SU-DHL-6 (cell line): ENCODE measurements around the gene EML3.
A peak's percentile ranks its signal among the peaks of the same experiment; 100 is the strongest.

Experiments
- H2AFZ ChIP-seq: fragments of 200-600 bp; sonication (generic); 2 replicates; pipeline ENCODE4 v1.6.1; 2014; ENCODE audit warnings: low read depth, mild to moderate bottlenecking, moderate library complexity, mixed read lengths, antibody characterized with exemption, low read length; ENCODE audit not compliant: severe bottlenecking
- H3F3A ChIP-seq: fragments of 200-600 bp; shearing (Covaris generic); 2 replicates; pipeline ENCODE4 v1.6.0; 2016; ENCODE audit warnings: antibody characterized with exemption, mild to moderate bottlenecking; ENCODE audit not compliant: insufficient read depth
- H3K27ac ChIP-seq: fragments of 200-600 bp; sonication (generic); 2 replicates; pipeline ENCODE4 v1.5.1; 2016; ENCODE audit warnings: low read depth, mild to moderate bottlenecking, low read length, moderate library complexity, mixed read lengths
- H3K27me3 ChIP-seq: fragments of 200-600 bp; sonication (generic), shearing (Covaris generic); 2 replicates; pipeline ENCODE4 v1.6.0; 2014; ENCODE audit warnings: mild to moderate bottlenecking, low read length
- H3K36me3 ChIP-seq: fragments of 200-600 bp; sonication (generic); 2 replicates; pipeline ENCODE4 v1.6.1; 2014; ENCODE audit warnings: mild to moderate bottlenecking, low read length, mixed read lengths
- H3K4me2 ChIP-seq: fragments of 300-600, 200-600 bp; shearing (Covaris generic), sonication (generic); 2 replicates; pipeline ENCODE4 v1.6.0; 2014; ENCODE audit warnings: low read length, low read depth, mild to moderate bottlenecking; ENCODE audit not compliant: poor library complexity, severe bottlenecking
- H3K4me3 ChIP-seq: fragments of 200-600 bp; sonication (generic); 2 replicates; pipeline ENCODE4 v1.5.1; 2014; ENCODE audit warnings: antibody characterized with exemption, low read length, mild to moderate bottlenecking, mixed read lengths; ENCODE audit not compliant: insufficient read depth, poor library complexity, severe bottlenecking
- H3K79me2 ChIP-seq: fragments of 200-600 bp; sonication (generic); 2 replicates; pipeline ENCODE4 v1.6.1; 2014; ENCODE audit warnings: mild to moderate bottlenecking, low read length, moderate library complexity; ENCODE audit not compliant: insufficient read depth
- H3K9ac ChIP-seq: fragments of 200-600 bp; sonication (generic); 2 replicates; pipeline ENCODE4 v1.7.0; 2014; ENCODE audit warnings: mild to moderate bottlenecking, low read length
- H3K9me2 ChIP-seq: fragments of 200-600 bp; sonication (generic); replicated peaks from 2 replicates; pipeline ENCODE4 v1.6.1; 2014; ENCODE audit warnings: low read length; ENCODE audit not compliant: insufficient read depth
- H3K9me3 ChIP-seq: fragments of 200-600 bp; sonication (generic); 2 replicates; pipeline ENCODE4 v1.6.1; 2014; ENCODE audit warnings: low read length, mixed read lengths; ENCODE audit not compliant: insufficient read depth
- H4K20me1 ChIP-seq: fragments of 200-600 bp; sonication (generic); 2 replicates; pipeline ENCODE4 v1.6.1; 2014; ENCODE audit warnings: low read depth, mild to moderate bottlenecking, antibody characterized with exemption, low read length, moderate library complexity, mixed read lengths
- CTCF ChIP-seq: fragments of 200-600 bp; sonication (generic); IDR thresholded peaks from one replicate; pipeline ENCODE4 v1.5.1; 2017; ENCODE audit warnings: antibody characterized with exemption, mild to moderate bottlenecking, low read length, moderate library complexity; ENCODE audit not compliant: insufficient read depth, poor library complexity, severe bottlenecking
- EZH2phosphoT487 ChIP-seq: fragments of 200-600 bp; sonication (generic), shearing (Covaris generic); conservative IDR thresholded peaks from 2 replicates; pipeline ENCODE4 v1.6.1; 2018; ENCODE audit warnings: mild to moderate bottlenecking, antibody characterized with exemption, low read length, moderate library complexity, mixed read lengths

The EML3 gene

DNA sequence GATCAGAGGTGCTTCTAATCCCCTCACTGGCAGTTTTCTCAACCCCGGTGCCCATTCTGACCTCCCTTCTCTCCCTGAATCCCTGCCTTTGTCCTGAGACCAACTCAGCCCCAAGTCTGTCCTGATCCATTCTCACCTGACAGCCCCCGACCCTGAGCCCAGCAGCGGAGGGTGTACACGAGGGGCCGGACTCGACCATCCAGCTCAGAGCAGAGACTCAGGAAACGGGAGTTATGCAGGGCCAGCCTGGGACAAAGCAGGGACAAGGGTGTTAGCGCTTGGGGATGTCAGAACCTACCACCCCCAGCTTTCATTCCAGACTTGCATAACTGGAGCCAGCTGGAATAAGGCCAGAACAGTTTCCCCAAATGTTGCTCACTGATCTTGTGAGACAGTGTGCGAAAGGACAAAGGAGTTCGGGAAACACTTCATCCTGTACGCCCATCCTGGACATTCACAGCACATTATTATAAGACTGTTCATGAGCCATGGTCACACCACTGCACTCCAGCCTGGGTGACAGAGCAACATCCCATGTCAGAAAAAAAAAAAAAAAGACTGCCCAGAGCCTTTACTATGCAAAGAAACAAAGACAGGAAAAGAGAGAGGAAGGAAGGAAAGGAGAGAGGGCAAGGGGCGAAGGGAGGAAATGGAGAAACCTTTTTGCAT lies 35.4 kb downstream of the EML3 start:
- no peak overlapping the region for H3K9ac ChIP-seq
- no peak overlapping the region for H2AFZ ChIP-seq
- H3K27ac ChIP-seq, result no peak overlapping the region
- no peaks in the 10 kb centered on the region for H3K9me3 ChIP-seq
- H3K4me3 ChIP-seq, result no peak overlapping the region
- peaks cover 31% of the 10 kb centered on the region for H3K79me2 ChIP-seq
- H4K20me1 ChIP-seq, result no peaks in the 10 kb centered on the region
- H3K4me2 ChIP-seq, result no peak overlapping the region
- H3K27me3 ChIP-seq, result no peaks in the 10 kb centered on the region
- peaks cover 4% of the 10 kb centered on the region; the same call in 1 of the 2 replicates for H3F3A ChIP-seq
- H3K9me2 ChIP-seq, result no peaks in the 10 kb centered on the region
- peaks cover 7% of the 10 kb centered on the region for H3K36me3 ChIP-seq
- TF ChIP-seq CTCF (no peak), EZH2phosphoT487 (no peak)

GRCh38 chr11:62575837-62576236 lies 36.7 kb downstream of the EML3 start:
- Histone ChIP-seq H4K20me1 (no peaks in the 10 kb centered on the region), H3K4me3 (no peak overlapping the region), H3K9me2 (no peaks in the 10 kb centered on the region), H3F3A (peaks cover 4% of the 10 kb centered on the region; the same call in 1 of the 2 replicates), H3K9me3 (no peaks in the 10 kb centered on the region), H3K4me2 (peak overlapping the region; percentile 82), H2AFZ (no peak overlapping the region), H3K36me3 (peaks cover 18% of the 10 kb centered on the region), H3K79me2 (peaks cover 44% of the 10 kb centered on the region), H3K27me3 (no peaks in the 10 kb centered on the region), H3K27ac (no peak overlapping the region), H3K9ac (peak overlapping the region; percentile 91; the same call in 1 of the 2 replicates)
- no peak for TF ChIP-seq EZH2phosphoT487
- TF ChIP-seq CTCF, result no peak

DNA sequence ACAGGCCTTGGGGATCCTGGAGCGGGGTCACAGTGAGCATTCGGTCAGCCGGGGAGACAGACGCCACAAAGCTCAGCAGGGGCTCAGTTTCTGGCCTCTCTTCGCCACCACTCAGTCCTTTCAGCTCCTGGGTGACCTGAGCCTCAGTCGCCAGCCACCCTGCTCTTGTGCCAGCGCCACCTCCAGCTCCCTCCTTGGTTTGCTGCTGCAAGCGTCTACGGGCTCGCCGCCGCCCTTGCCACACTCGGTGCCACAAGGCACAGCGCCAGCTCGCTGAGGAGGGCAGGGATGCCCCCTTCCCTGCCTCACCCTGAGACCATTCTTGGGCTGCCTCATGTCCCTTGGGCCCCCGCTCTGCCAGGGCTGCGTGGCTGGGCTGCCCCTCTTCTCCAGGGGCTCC lies 37.4 kb downstream of the EML3 start:
- Histone ChIP-seq H3K9me3 (no peaks in the 10 kb centered on the region), H2AFZ (no peak overlapping the region), H3K27ac (peak overlapping the region; percentile 48; the same call in 1 of the 2 replicates), H3K9me2 (no peaks in the 10 kb centered on the region), H3K79me2 (peaks cover 45% of the 10 kb centered on the region), H3K36me3 (peaks cover 19% of the 10 kb centered on the region), H3F3A (peaks cover 4% of the 10 kb centered on the region; the same call in 1 of the 2 replicates), H3K9ac (peak overlapping the region; percentile 91), H4K20me1 (no peaks in the 10 kb centered on the region), H3K4me2 (peak overlapping the region; percentile 82), H3K4me3 (peak overlapping the region; percentile 65), H3K27me3 (no peaks in the 10 kb centered on the region)
- no peak for TF ChIP-seq EZH2phosphoT487
- TF ChIP-seq CTCF, result no peak
